ENCODE measurements around the gene RAB9A.
A peak's percentile ranks its signal among the peaks of the same experiment; 100 is the strongest.

RAB9A gene

DNA sequence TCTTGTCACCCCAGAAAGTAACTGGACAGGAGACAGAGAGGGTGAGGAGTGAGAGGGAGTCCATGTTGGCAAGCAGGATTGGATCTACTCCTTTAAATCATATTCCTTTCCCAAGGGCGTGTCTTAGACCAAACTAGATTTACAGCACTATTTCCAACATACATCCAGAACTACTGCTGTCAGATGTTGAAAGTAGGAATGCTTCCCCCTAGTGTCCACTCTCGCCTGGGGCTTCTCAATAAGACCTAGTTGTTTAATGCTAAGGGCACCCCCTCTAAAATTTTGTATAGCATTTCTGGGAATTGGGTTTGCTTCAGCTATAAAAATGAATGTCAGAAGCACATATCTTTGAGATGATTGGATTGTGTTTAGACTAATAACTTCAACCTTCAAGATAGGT is 58.9 kb downstream of the RAB9A start:
- TF ChIP-seq, protein P1, sequence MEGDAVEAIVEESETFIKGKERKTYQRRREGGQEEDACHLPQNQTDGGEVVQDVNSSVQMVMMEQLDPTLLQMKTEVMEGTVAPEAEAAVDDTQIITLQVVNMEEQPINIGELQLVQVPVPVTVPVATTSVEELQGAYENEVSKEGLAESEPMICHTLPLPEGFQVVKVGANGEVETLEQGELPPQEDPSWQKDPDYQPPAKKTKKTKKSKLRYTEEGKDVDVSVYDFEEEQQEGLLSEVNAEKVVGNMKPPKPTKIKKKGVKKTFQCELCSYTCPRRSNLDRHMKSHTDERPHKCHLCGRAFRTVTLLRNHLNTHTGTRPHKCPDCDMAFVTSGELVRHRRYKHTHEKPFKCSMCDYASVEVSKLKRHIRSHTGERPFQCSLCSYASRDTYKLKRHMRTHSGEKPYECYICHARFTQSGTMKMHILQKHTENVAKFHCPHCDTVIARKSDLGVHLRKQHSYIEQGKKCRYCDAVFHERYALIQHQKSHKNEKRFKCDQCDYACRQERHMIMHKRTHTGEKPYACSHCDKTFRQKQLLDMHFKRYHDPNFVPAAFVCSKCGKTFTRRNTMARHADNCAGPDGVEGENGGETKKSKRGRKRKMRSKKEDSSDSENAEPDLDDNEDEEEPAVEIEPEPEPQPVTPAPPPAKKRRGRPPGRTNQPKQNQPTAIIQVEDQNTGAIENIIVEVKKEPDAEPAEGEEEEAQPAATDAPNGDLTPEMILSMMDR (IDR thresholded peaks at IDR 0.05; ENCODE audit: insufficient read depth, low read length, missing control alignments), result peak; percentile 37
- CTCF ChIA-PET, result interaction anchor here (0.9 to 3.6 kb wide), 11 partner anchors 10 to 286 kb away, joined by 3 to 30 read pairs (median 5); partner anchors contain the start of genes OFD1 and TRAPPC2
- POLR2A ChIA-PET, result no interaction called here
- no peak for DNase-seq (ENCODE audit: low read depth, low spot score)
- H3K4me3 ChIP-seq (ENCODE audit: low read depth, low read length), result no peak overlapping the region

DNA sequence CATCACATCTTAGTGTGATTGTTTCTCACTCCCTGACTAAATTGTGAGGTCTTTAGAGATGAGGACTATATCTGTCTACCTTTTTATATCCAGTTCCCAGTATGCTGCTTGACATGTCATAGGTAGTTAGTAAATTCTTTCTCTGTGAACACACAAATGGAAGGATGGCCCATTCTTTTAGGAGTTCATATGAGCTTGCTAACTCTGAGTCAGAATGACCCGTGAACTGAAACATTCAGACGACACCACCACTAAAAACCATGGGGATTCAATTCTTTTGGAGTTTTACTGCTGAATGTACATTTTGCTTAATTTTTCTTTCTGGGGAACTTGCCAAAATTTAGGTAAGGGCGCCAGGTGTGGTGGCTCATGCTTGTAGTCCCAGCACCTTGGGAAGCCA is 59.6 kb downstream of the RAB9A start:
- TF ChIP-seq, protein P1 (IDR thresholded peaks at IDR 0.05; ENCODE audit: insufficient read depth, low read length, missing control alignments), result no peak
- ChIA-PET CTCF (interaction anchor here (0.9 to 3.6 kb wide), 13 partner anchors 8 to 934 kb away, joined by 3 to 30 read pairs (median 5); partner anchors contain the start of genes GEMIN8, OFD1 and TRAPPC2), POLR2A (no interaction called here)
- H3K4me3 ChIP-seq (ENCODE audit: low read depth, low read length), result no peak overlapping the region
- DNase-seq (ENCODE audit: low read depth, low spot score), result no peak

DNA sequence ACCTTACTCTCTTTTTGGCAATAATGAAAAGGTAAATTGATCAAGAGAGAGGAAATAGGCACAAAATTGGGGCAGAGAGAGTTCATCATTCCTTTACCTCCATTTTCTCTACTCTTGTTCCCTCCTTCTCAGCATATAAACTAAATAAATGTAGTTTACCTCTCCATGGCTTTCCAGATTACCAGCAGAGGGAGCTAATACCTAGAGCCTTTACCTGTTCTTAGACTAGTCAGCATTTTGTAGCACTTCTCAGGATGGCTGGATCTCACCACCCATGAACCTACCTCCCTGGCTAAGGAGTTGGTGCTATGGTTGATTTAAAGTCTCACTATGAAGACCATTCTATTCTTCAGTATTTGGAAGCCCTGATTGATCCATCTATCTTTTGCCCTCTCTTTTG is 61.3 kb downstream of the RAB9A start:
- DNase-seq (ENCODE audit: low read depth, low spot score), result no peak
- H3K4me3 ChIP-seq (ENCODE audit: low read depth, low read length), result no peak overlapping the region
- TF ChIP-seq, protein P1 (IDR thresholded peaks at IDR 0.05; ENCODE audit: insufficient read depth, low read length, missing control alignments), result peak; percentile 18
- ChIA-PET CTCF (interaction anchor here (0.7 to 3.3 kb wide), 13 partner anchors 10 to 284 kb away, joined by 3 to 25 read pairs (median 4); partner anchors contain the start of genes GEMIN8, OFD1 and TRAPPC2), POLR2A (no interaction called here)

DNA sequence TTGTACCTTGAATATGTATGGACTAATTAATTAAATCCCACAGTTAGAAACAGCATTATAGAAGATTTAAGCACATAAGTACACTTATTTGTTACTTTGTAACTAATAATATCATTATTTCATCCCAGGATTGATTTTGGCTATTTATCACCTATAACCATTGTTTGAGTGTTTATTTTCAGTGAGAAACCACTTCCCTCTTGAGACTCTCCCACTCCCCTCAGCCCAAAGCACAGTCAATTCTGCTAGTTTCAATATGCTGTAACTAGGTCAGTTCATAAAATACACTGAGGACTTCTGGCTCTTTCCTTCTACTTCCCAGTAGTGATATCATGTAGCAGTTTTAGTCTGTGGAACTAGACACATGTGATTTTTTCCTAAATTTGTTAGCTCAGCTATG is 61.9 kb downstream of the RAB9A start:
- no peak for DNase-seq (ENCODE audit: low read depth, low spot score)
- ChIA-PET POLR2A (no interaction called here), CTCF (interaction anchor here (0.8 to 3.3 kb wide), 10 partner anchors 14 to 850 kb away, joined by 3 to 25 read pairs (median 7); partner anchors contain the start of gene GEMIN8)
- TF ChIP-seq, protein P1 (IDR thresholded peaks at IDR 0.05; ENCODE audit: insufficient read depth, low read length, missing control alignments), result no peak
- no peak overlapping the region for H3K4me3 ChIP-seq (ENCODE audit: low read depth, low read length)

DNA sequence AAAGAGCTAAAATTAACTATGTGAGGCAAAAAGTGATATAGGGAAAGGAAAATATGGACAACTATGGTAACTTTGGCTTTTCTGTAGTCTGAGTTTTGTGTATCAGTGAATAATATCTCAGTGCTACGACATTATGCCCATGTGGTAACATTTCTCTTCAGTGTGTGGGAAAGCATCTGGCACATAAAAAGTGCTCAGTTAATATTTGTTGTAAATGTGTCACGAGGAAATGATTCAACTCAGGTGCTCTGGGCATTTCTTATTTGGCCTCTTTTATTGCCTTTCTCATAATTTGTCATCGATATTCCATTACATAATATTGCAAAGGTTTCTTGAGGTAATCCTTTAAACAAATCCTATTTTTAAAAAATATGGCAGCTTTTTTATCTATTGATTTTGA is 63.2 kb downstream of the RAB9A start:
- DNase-seq (ENCODE audit: low read depth, low spot score), result no peak
- ChIA-PET CTCF (interaction anchor here (1.0 to 3.1 kb wide), 4 partner anchors 9 to 284 kb away, joined by 3 to 16 read pairs (median 4); no protein-coding TSS in a partner anchor), POLR2A (no interaction called here)
- no peak overlapping the region for H3K4me3 ChIP-seq (ENCODE audit: low read depth, low read length)
- TF ChIP-seq, protein P1 (IDR thresholded peaks at IDR 0.05; ENCODE audit: insufficient read depth, low read length, missing control alignments), result no peak

DNA sequence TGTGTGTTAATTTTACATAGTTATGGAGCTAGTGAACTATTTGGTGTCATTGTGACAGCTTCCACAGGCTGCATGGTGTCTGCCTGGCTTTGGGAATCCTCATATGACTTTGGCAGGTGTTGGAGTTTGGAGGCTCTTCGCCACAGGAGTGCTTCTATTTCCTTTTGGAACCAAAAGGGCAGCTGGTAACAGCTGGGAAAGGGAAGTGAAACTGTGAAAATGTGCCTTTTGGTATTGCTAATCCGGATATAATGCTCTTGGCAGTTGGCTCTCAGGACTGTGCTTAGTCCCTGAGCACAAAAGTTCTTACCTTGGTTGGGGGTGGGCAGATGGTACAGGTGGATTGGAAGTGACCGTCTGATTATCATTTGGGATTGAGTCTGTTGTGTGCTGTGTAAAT is 63.7 kb downstream of the RAB9A start:
- TF ChIP-seq, protein P1 (IDR thresholded peaks at IDR 0.05; ENCODE audit: insufficient read depth, low read length, missing control alignments), result no peak
- H3K4me3 ChIP-seq (ENCODE audit: low read depth, low read length), result no peak overlapping the region
- no peak for DNase-seq (ENCODE audit: low read depth, low spot score)
- CTCF ChIA-PET, result interaction anchor here (1.0 to 3.1 kb wide), 4 partner anchors 9 to 283 kb away, joined by 3 to 16 read pairs (median 4); no protein-coding TSS in a partner anchor
- POLR2A ChIA-PET, result no interaction called here

Measured in AG04449 (cell line).